ENCODE data around the gene MAP4.
"Not testable (repeated sequence)": the region's sequence is repeated elsewhere in the genome, so short reads cannot be mapped to it uniquely, and the experiment has no call there.

MAP4 gene

DNA sequence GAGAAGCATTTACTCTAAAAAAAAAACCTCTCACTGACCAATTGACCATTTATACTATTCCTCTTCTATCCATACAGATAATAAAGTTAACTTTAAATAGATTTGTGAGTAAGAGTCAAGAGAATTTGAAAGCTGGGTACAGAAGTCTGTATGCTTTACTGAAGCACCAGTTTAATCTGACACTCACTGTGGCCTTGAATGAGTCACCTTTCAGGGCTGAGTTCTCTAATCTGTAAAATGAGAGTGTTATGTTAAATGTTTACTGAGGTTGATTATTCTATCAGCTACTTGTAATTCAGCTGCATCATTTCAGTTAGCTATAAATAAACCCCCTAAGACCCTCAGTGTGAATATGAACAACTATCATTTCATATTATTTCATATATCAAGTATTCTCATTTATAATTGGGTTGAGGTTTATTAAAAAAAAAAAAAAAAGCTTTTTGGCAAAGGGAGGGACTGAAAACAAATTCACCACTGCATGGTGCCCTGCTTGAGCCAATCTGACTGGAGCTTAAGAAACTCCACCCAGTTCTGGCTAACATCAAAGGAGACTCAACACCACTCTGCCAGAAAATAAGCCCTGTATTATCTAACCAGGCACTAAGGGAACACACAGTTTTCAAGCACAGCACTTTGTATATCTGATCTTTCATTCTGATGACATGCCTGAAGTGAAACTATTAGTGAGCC is 2.8 kb downstream of the MAP4 start:
- DNase-seq (ENCODE audit: low read depth), result no peak

DNA sequence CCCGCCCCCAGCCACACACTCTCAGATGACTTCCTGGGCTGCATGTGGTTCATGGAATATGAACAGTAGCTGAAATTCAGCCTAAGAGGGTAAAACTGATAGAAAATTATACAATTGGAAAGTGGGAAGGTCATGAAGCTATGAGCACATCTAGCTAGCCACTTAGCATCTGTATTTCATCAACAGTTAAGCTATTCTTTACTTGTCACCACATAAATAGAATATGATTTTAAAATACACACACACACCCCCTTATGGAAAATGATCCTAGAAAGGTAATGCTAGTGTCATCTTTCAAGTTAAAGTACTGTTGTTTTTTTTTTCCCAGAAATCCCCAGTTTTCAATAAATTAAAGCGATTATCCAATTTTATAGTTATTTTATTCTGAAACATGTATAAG is 3.6 kb downstream of the MAP4 start:
- DNase-seq (ENCODE audit: low read depth), result no peak

DNA sequence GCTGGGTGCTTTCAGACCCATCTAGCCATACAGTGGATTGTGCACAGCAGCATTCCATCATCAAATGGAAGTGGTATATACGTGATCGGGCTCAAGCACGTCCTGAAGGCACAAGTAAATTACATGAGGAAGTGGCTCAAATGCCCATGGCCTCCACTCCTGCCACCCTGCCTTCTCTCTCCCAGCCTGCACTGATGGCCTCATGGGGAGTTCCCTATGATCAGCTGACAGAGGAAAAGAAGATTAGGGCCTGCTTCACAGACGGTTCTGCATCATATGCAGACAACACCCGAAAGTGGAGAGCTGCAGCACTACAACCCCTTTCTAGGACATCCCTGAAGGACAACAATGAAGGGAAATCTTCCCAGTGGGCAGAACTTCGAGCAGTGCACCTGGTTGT is 8.2 kb downstream of the MAP4 start:
- not testable (repeated sequence) for DNase-seq (ENCODE audit: low read depth)

DNA sequence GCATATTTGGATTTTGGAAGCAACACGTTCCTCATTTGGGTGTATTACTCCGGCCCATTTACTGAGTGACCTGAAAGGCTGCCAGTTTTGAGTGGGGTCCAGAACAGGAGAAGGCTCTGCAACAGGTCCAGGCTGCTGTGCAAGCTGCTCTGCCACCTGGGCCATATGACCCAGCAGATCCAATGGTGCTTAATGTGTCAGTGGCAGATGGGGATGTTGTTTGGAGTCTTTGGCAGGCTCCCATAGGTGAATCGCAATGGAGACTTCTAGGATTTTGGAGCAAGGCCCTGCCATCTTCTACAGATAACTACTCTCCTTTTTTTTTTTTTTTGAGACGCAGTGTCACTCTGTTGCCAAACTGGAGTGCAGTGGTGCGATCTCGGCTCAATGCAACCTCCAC is 8.9 kb downstream of the MAP4 start:
- DNase-seq (ENCODE audit: low read depth), result not testable (repeated sequence)

DNA sequence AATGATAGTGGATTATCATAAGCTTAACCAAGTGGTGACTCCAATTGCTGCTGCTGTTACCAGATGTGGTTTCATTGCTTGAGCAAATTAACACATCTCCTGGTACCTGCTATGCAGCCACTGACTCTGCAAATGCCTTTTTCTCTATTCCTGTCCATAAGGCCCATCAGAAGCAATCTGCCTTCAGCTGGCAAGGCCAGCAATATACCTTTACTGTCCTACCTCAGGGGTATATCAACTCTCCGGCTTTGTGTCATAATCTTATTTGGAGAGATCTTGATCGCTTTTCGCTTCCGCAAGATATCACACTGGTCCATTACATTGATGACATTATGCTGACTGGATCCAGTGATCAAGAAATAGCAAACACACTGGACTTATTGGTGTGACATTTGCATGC is 9.4 kb downstream of the MAP4 start:
- DNase-seq (ENCODE audit: low read depth), result not testable (repeated sequence)

DNA sequence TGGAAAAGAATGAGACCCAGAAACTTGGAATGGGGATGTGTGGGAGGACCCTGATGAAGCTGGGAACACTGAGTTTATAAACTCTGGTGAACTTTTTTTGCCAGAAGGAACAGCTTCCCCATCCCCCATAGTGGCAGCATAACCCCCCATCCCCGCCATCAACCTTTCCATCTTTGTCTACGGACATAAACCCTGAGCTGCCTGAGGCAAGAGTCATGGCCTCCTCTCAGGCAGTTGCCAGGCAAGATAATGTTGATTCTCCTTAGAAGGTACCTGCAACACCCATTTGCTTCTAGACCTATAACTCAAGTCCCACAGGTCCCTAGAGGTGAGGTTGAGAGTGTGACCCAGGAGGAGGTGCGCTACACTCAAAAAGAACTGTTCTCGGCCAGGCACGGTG is 11.5 kb downstream of the MAP4 start:
- no peak for DNase-seq (ENCODE audit: low read depth)

DNA sequence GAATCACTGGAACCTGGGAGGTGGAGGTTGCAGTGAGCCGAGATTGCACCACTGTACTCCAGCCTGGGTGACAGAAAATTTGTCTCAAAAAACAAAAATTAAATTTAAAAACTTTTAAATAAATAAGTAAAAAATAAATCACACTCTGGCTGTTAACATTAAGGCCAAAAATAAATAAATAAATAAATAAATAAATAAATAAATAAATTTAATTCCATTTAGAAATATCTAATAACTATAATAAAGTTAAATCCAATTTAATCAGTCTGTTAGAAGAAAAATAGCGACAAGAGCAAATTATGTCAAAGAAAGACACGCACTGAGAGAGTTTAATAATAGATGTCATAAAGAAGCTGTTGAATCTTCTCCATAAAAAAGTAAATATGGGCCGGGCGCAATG is 13.4 kb downstream of the MAP4 start:
- no peak for DNase-seq (ENCODE audit: low read depth)

DNA sequence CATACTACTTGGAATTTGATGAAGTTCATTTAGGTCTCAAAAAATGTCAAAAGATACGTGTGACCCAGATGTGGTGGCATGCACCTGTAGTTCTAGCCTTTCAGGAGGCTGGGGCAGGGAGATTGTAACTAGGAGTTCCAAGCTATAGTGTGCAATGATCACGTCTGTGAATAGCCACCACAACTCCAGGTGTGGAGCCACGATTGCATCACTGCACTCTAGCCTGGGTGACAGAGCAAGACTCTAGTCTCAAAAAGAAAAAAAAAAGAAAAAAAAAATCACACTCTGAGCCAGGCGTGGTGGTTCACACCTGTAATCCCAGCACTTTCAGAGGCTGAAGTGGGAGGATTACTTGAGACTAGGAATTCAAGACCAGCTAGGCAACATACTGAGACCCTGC is 14.2 kb downstream of the MAP4 start:
- no peak for DNase-seq (ENCODE audit: low read depth)

DNA sequence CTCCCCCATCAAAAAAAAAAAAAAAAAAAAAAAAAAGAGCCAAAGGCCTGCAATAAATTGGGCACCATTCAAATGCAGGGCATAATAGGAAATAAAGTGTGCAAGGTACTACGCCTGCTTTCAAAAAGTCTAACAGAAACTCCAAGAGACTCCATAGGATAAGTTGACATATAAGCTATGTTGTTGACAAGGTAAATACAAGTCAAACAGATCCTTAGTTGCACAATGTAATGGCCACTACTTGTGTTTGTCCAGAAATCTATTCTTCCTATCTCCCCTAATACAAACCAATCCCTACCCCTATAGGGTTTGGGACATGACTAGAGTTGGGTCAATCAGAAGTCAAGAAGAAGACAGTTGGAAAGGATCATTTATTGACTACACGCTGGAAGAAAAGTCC is 16.0 kb downstream of the MAP4 start:
- no peak for DNase-seq (ENCODE audit: low read depth)

DNA sequence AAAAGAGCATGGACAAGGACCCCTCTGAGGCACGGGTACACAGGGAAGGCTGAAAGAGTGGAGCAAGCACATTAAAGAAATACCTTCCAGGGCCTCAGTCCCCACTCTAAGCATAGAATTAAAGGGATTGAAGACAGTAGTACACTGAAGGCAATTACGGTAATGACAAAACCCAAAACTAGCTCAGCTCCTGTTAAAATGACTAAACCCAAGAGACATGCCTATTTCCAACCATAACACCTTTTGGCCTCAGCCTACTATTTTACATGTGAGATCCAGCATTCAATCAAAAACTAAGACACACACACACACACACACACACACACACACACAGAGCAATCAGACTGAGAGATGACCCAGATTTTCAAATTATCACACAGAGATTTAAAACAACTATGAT is 19.8 kb downstream of the MAP4 start:
- DNase-seq (ENCODE audit: low read depth), result no peak

DNA sequence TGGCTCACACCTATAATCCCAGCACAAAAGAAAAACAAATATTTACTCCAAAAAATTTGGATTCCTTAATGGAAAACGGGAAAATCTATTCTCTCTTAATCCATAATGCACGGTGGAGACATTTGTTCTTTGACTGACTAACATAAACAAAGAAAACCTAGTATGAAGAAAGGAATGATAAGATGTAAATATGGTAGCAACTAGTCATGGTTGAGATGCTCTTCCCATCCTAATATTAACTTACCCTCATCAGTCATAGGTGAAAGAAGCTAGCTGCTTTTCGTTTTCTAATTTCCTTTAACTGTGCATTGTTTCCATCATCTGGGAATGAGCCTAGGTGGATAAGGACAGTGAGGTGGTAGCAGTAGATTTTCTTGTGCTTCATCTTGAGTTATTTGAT is 22.0 kb downstream of the MAP4 start:
- no peak for DNase-seq (ENCODE audit: low read depth)

DNA sequence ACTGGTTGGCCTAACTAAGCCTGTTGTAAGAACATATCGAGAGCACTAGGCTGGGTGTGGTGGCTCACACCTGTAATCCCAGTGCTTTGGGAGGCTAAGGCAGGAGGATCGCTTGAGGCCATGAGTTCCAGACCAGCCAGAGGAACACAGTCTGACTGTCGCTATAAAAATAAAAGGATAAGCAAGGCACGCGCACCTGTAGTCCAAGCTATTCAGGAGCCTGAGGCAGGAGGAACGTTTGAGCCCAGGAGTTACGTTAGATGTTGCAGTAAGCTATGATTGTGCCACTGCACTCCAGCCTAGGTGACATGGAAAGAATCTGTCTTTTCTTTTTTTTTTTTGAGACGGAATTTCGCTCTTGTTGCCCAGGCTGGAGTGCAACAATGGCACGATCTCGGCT is 24.9 kb downstream of the MAP4 start:
- DNase-seq (ENCODE audit: low read depth), result no peak

DNA sequence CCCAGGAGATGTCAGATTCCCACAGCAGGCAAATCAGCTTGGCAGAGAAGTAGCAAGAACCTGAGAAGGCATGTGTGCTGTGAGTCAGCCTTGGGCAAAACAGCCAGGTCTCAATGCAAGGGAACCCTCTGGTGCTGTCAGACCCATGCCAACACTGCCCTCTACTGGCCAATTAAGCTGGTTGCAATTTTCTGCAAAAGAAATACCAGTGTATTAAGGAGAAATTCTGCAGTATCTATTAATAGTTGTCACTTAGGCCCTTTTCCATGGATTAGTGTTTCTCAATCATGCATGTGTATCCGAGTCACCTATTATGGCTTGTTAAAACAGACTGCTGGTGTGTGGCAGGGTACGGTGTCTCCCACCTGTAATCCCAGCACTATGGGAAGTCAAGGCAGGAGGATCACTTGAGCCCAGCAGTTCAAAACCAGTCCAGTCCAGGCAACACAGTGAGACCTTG is 26.2 kb downstream of the MAP4 start:
- DNase-seq (ENCODE audit: low read depth), result peak; percentile 37

DNA sequence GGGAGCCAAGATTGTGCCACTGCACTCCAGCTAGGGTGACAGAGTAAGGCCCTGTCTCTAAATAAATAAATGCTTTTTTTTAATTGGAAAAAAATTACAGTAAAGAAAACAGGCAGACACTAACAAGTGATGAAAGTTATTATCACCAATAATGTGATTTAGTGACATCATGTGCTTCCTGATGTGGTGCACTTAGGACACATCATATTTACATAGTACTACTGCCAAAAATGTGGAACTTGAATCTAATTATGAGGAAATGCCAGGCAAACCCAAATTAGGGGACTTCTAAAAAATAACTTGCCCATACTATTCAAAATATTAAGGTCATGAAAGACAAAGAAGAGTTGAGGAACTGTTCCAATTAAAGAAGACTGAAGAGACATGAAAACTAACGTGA is 30.8 kb downstream of the MAP4 start:
- no peak for DNase-seq (ENCODE audit: low read depth)

DNA sequence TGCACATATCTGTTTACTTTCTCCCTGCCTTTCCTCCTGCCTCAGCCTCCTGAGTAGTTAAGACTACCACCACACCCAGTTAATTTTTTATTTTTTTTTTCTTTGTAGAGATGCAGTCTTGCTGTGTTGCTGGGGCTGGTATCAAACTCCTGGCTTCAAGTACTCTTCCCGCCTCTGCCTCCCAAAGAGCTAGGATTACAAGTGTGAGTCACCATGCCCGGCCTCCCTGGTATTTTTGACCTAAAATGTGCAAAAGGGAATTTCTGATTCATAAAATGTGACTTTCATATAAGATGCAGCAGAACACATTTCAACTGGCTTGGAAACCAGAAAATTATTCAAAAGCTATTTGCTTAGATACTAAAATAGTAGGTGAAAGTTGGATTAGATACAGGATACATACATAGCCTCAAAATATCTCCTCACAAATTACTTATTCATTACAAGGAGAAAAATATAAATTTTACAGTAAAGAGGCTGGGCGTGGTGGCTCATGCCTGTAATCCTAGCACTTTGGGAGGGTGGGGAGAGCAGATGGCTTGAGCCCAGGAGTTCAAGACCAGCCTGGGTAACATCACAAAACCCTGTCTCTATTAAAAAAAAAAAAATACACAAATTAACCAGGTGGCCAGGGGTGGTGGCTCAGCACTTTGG is 32.0 kb downstream of the MAP4 start:
- no peak for DNase-seq (ENCODE audit: low read depth)

DNA sequence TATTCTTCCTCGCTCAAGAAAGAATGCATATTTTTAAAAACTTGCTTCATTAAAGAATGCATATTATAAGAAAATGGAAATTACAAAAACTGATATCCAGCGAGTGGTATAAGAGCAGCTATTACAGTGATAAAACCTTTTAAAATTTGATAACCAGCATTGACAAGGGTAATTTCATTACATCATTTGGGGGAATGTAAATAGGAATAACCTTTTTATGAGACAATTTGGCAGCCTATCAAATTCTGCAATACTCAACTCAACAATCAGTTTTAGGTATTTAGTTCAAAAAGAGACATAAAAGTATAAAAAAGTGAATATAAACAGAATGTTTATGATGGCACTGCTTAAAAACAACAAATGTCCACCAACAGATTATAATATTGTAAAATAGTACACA is 35.4 kb downstream of the MAP4 start:
- DNase-seq (ENCODE audit: low read depth), result no peak

DNA sequence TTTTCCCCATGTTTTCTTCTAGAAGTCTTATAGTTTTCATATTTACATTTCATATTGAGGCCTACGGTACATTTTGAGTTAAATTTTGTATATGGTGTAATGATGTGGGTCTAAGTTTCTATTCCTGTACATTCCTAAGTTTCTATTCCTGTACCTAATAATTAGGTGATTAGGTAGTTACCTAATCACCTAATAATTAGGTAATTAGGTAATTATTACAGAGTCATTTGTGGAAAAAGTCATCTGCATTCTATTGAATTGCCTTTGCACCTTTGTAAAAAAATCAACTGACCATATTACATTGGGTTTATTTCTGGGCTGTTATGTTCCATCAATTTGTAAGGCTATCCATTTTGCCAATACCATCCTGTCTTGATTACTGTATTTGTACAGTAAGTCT is 37.1 kb downstream of the MAP4 start:
- no peak for DNase-seq (ENCODE audit: low read depth)

DNA sequence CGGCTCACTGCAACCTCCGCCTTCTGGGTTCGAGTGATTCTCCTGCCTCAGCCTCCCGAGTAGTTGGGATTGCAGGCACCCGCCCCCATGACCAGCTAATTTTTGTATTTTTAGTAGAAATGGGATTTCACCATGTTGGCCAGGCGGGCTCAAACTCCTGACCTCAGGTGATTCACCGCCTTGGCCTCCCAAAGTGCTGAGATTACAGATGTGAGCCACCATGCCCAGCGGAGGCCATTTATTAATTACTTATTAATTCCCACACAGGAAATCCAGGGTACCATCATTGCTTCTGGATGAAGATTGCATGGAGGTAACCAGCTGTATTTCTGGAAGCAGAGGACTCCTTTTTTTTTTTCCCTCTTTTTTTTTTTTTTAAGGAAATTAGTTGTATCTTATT is 37.8 kb downstream of the MAP4 start:
- no peak for DNase-seq (ENCODE audit: low read depth)

DNA sequence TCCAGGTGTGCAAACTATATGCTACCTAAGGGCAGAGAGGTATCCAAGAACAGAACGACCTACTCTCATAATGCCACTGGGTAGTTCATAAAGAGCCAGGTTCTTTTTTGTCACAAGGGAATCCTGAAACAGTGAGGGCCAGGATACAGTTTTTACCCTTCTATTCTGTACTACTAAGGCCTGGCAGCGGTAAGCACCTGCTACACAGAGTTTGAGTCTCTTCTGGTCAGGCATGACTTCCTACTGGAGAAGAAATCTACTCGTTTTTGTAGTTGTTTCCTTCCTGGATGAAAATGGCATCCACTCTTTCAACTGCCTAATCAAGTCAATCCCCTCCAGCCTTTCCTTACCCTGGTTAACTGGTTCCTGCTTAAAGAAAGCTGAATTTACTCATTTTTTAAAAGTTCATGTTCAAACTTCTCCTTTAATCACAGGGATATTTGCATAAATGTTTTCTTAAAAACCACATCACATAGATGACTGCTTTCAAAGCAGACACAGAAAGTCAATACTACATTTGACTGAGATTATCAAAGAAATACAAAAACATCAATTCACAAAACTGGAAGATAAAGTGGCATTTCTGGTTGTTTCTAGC is 40.0 kb downstream of the MAP4 start:
- DNase-seq (ENCODE audit: low read depth), result no peak

DNA sequence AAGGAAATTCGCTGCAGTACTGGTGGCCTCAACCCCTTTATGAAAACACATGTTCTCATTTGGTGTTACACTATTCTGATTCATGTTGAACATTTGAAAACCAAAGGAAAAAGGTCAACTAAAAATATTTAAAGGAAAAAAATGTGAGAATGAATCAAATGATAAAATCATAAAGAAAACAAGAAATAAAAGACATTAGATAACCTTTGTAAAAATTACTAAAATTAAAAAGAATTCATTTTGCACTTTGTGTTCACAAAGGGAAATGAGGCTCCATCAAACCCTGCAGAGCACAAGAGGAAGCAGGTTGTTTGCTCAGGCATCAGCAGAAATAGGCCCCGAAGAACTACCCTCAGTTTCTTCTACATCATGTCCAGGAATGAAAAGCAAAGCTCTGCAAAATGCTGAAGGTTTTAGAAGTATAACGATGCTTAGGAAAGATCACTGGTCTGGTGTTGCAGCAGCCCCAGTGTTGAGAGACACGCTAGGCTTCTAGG is 41.2 kb downstream of the MAP4 start:
- DNase-seq (ENCODE audit: low read depth), result no peak

DNA sequence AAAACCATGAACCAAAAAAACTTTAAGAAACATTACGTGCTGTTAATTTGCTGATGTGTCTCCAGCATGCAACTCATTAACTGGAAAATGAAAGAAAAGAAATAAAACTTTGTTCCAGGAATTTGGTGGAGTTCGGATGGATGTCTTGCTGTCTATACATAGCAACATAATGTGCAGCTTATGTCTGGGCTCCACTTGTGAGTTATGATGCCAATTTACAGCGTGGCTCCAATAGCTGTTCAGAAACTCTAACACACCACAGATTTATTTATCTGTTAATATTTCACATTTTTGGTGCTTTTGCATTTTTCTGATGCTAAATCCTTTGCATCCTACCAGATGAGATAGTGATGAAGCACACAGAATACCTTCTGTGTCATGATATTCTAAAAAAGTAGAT is 45.1 kb downstream of the MAP4 start:
- DNase-seq (ENCODE audit: low read depth), result no peak

DNA sequence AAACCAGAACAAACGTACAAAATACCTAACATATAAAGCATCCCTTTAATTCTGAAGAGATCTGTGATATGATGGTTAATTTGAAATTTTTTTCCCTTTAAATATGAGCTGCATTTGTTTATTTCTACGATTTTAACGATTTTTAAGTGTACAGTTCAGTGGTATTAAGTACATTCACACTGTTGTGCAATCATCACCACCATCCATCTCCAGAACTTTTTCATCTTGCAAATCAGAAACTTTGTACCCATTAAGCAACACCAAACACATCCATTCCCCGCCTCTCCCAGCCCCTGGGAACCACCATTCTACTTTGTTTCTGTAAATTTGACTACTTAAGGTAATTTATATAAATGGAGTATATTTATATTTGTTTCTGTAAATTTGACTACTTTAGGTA is 51.5 kb downstream of the MAP4 start:
- DNase-seq (ENCODE audit: low read depth), result no peak

DNA sequence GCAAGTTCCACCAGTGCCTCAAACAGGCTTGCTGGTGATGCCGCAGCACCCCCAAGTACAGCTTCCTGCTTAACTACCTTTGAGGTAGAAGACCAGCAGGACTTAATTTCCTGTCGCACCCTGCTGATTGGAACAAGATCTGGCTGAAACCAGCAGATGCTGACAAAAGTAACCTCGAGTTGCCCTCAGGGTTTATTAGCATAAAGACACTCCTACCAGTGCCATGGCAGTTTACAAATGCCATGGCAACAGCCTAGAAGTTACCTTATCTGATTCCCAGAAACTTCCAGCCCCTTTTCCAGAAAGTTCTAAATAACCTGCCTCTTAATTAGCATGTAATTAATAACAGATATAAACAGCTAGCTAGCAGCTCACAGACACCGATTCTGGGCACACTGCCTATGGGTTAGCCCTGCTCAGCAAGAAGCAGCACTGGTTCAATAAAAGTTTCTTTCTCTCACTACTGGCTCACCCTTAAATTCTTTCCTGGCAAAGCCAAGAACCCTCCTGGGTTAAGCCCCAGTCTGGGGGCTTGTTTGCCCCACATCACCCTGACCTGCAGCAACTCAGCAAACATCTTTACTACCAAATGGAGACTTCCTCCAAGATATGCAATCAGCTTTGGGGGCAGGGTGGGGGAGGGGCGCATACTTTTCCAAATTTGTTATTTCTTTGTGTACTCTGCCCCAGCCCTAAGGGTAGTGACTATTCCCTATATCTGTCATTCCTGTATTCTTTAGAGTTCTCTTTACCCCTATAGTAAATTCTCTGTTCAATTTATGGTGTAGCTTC is 54.2 kb downstream of the MAP4 start:
- DNase-seq (ENCODE audit: low read depth), result no peak
